ENCODE measurements around the gene DEFB125.

- TF ChIP-seq SIN3A (IDR thresholded peaks at IDR 0.05; ENCODE audit: borderline replicate concordance, insufficient read depth, low read depth, low read length) = no peak
- TF ChIP-seq, protein P1, sequence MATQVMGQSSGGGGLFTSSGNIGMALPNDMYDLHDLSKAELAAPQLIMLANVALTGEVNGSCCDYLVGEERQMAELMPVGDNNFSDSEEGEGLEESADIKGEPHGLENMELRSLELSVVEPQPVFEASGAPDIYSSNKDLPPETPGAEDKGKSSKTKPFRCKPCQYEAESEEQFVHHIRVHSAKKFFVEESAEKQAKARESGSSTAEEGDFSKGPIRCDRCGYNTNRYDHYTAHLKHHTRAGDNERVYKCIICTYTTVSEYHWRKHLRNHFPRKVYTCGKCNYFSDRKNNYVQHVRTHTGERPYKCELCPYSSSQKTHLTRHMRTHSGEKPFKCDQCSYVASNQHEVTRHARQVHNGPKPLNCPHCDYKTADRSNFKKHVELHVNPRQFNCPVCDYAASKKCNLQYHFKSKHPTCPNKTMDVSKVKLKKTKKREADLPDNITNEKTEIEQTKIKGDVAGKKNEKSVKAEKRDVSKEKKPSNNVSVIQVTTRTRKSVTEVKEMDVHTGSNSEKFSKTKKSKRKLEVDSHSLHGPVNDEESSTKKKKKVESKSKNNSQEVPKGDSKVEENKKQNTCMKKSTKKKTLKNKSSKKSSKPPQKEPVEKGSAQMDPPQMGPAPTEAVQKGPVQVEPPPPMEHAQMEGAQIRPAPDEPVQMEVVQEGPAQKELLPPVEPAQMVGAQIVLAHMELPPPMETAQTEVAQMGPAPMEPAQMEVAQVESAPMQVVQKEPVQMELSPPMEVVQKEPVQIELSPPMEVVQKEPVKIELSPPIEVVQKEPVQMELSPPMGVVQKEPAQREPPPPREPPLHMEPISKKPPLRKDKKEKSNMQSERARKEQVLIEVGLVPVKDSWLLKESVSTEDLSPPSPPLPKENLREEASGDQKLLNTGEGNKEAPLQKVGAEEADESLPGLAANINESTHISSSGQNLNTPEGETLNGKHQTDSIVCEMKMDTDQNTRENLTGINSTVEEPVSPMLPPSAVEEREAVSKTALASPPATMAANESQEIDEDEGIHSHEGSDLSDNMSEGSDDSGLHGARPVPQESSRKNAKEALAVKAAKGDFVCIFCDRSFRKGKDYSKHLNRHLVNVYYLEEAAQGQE (IDR thresholded peaks at IDR 0.05; ENCODE audit: insufficient read depth in 1 of 2, low read depth in 2 of 2, low read length in 1 of 2) = no peak
Observed at GRCh38 chr20:95215-95614, 7.7 kb downstream of the DEFB125 start.
